H9 (cell line): ENCODE measurements around the gene KCNMB1. TPM values are rescaled to one million over a fixed set of nuclear protein-coding genes. Genes with fewer than 3 reads are reported as not detected.

Experiments used
- DNase-seq: peaks from one replicate; pipeline ENCODE4 v3.0.0-alpha.2; 2017
- H2AFZ ChIP-seq: one replicate; pipeline ENCODE4 v1.6.1; 2013; ENCODE audit warnings: mild to moderate bottlenecking, low read length, control low read depth, moderate library complexity
- H2AK5ac ChIP-seq: 2 replicates; pipeline ENCODE4 v1.6.1; 2013; ENCODE audit warnings: low read length, control low read depth, mixed read lengths; ENCODE audit not compliant: insufficient read length
- H2BK120ac ChIP-seq: one replicate; pipeline ENCODE4 v1.6.1; 2013; ENCODE audit warnings: low read depth, mild to moderate bottlenecking, low read length, control low read depth, inconsistent platforms; ENCODE audit not compliant: poor library complexity, severe bottlenecking
- H2BK12ac ChIP-seq: 2 replicates; pipeline ENCODE4 v1.6.1; 2013; ENCODE audit warnings: low read length, control low read depth, mixed read lengths, low read depth; ENCODE audit not compliant: insufficient read length
- H2BK15ac ChIP-seq: 2 replicates; pipeline ENCODE4 v1.6.1; 2013; ENCODE audit warnings: low read depth, low read length, control low read depth
- H2BK20ac ChIP-seq: one replicate; pipeline ENCODE4 v1.6.1; 2013; ENCODE audit warnings: low read depth, mild to moderate bottlenecking, low read length, control low read depth, inconsistent platforms; ENCODE audit not compliant: poor library complexity, severe bottlenecking
- H2BK5ac ChIP-seq: 2 replicates; pipeline ENCODE4 v1.6.1; 2013; ENCODE audit warnings: low read length, control low read depth, mixed read lengths; ENCODE audit not compliant: insufficient read length
- H3K14ac ChIP-seq: 2 replicates; pipeline ENCODE4 v1.6.1; 2013; ENCODE audit warnings: low read length, control low read depth; ENCODE audit not compliant: insufficient read depth
- H3K18ac ChIP-seq: 2 replicates; pipeline ENCODE4 v1.6.1; 2013; ENCODE audit warnings: low read depth, mild to moderate bottlenecking, mixed read lengths, low read length, control low read depth; ENCODE audit not compliant: insufficient read length
- H3K23ac ChIP-seq: 2 replicates; pipeline ENCODE4 v1.6.1; 2013; ENCODE audit warnings: low read length, control low read depth, mixed read lengths, low read depth; ENCODE audit not compliant: insufficient read length
- H3K23me2 ChIP-seq: 2 replicates; pipeline ENCODE4 v1.6.1; 2013; ENCODE audit warnings: low read depth, mild to moderate bottlenecking, mixed read lengths, low read length, control low read depth; ENCODE audit not compliant: insufficient read length, poor library complexity, severe bottlenecking
- H3K27ac ChIP-seq: 2 replicates; pipeline ENCODE4 v1.5.1; 2013; ENCODE audit warnings: low read length, control low read depth, mixed read lengths, low read depth; ENCODE audit not compliant: insufficient read length
- H3K27me3 ChIP-seq: 2 replicates; pipeline ENCODE4 v1.6.1; 2013; ENCODE audit warnings: low read length, control low read depth, inconsistent platforms; ENCODE audit not compliant: insufficient read depth
- H3K4ac ChIP-seq: 2 replicates; pipeline ENCODE4 v1.6.1; 2013; ENCODE audit warnings: low read depth, mild to moderate bottlenecking, control low read depth, inconsistent platforms, low read length, moderate library complexity
- H3K4me1 ChIP-seq: 2 replicates; pipeline ENCODE4 v1.6.1; 2013; ENCODE audit warnings: low read length, control low read depth, inconsistent platforms; ENCODE audit not compliant: insufficient read depth
- H3K4me2 ChIP-seq: 2 replicates; pipeline ENCODE4 v1.6.1; 2013; ENCODE audit warnings: low read length, control low read depth, mixed read lengths; ENCODE audit not compliant: insufficient read length, insufficient read depth
- H3K56ac ChIP-seq: 2 replicates; pipeline ENCODE4 v1.6.1; 2013; ENCODE audit warnings: low read depth, mild to moderate bottlenecking, mixed read lengths, low read length, control low read depth; ENCODE audit not compliant: insufficient read length
- H3K79me1 ChIP-seq: 2 replicates; pipeline ENCODE4 v1.6.1; 2013; ENCODE audit warnings: low read depth, mild to moderate bottlenecking, moderate library complexity, low read length, control low read depth, inconsistent platforms; ENCODE audit not compliant: insufficient read depth, poor library complexity, severe bottlenecking
- H3K79me2 ChIP-seq: 2 replicates; pipeline ENCODE4 v1.6.1; 2013; ENCODE audit warnings: low read length, control low read depth, inconsistent platforms; ENCODE audit not compliant: insufficient read depth
- H3K9ac ChIP-seq: 2 replicates; pipeline ENCODE4 v1.6.1; 2013; ENCODE audit warnings: low read length, control low read depth, mixed read lengths; ENCODE audit not compliant: insufficient read length; ENCODE audit errors: extremely low read depth
- H3K9me3 ChIP-seq: one replicate; pipeline ENCODE4 v1.6.1; 2013; ENCODE audit warnings: low read depth, low read length, inconsistent platforms; ENCODE audit not compliant: control insufficient read depth
- H3T11ph ChIP-seq: one replicate; pipeline ENCODE4 v1.6.1; 2013; ENCODE audit warnings: mild to moderate bottlenecking, low read length, control low read depth, inconsistent platforms
- H4K20me1 ChIP-seq: one replicate; pipeline ENCODE4 v1.6.1; 2013; ENCODE audit not compliant: control insufficient read depth, insufficient read length, insufficient read depth
- H4K5ac ChIP-seq: 2 replicates; pipeline ENCODE4 v1.6.1; 2013; ENCODE audit warnings: low read depth, mild to moderate bottlenecking, mixed read lengths, low read length, control low read depth; ENCODE audit not compliant: insufficient read length
- H4K8ac ChIP-seq: replicated peaks from 2 replicates; pipeline ENCODE4 v1.6.1; 2013; ENCODE audit warnings: low read length, control low read depth, mixed read lengths, low read depth; ENCODE audit not compliant: insufficient read length
- H4K91ac ChIP-seq: 2 replicates; pipeline ENCODE4 v1.6.1; 2013; ENCODE audit warnings: low read depth, mild to moderate bottlenecking, moderate library complexity, mixed read lengths, low read length, control low read depth; ENCODE audit not compliant: insufficient read length
- H3K27ac Mint-ChIP-seq, 3 experiments: 2 replicates in 2 of 3; 3 replicates in 1 of 3; pipeline ENCODE4 v1.8.0; 2020 to 2021; ENCODE audit warnings: mixed read lengths in 3 of 3, mild to moderate bottlenecking in 1 of 3, moderate library complexity in 1 of 3
- H3K27me3 Mint-ChIP-seq: 2 replicates; pipeline ENCODE4 v1.8.0; 2021; ENCODE audit warnings: low read depth, mild to moderate bottlenecking, moderate library complexity, mixed read lengths
- H3K36me3 Mint-ChIP-seq, 3 experiments: 2 replicates in 2 of 3; 3 replicates in 1 of 3; pipeline ENCODE4 v1.8.0; 2020 to 2021; ENCODE audit warnings: low read depth in 3 of 3, mixed read lengths in 3 of 3; ENCODE audit not compliant: insufficient read depth in 1 of 3
- H3K4me1 Mint-ChIP-seq, 2 experiments: 2 replicates each; pipeline ENCODE4 v1.8.0; 2020; ENCODE audit warnings: mixed read lengths in 2 of 2
- H3K4me3 Mint-ChIP-seq, 2 experiments: 2 replicates in 1 of 2; 3 replicates in 1 of 2; pipeline ENCODE4 v1.8.0; 2020 to 2021; ENCODE audit warnings: mild to moderate bottlenecking in 2 of 2, mixed read lengths in 2 of 2, moderate library complexity in 1 of 2
- H3K9me3 Mint-ChIP-seq, 2 experiments: 2 replicates in 1 of 2; 3 replicates in 1 of 2; pipeline ENCODE4 v1.8.0; 2020; ENCODE audit warnings: mild to moderate bottlenecking in 2 of 2, mixed read lengths in 2 of 2, moderate library complexity in 1 of 2
- WGBS: extraction: QIAGEN DNeasy Blood & Tissue Kit; methylation state at CpG from one replicate; pipeline ENCODE4 v1.1.7; 2013; ENCODE audit warnings: missing lambda C conversion rate, low lambda C conversion rate, mixed read lengths; ENCODE audit not compliant: insufficient read length; ENCODE audit errors: extremely low coverage; 5-methylcytosine and 5-hydroxymethylcytosine counted together
- total RNA-seq: library from RNA; stranded (reverse); gene quantifications from 2 replicates; pipeline ENCODE4 v1.2.1, GENCODE V29; 2021
- TF ChIP-seq, protein P1 (sequence below): fragments of 200-600 bp; sonication (generic); conservative IDR thresholded peaks from 3 replicates; pipeline ENCODE4 v1.8.0; 2021; ENCODE audit warnings: antibody characterized with exemption, mild to moderate bottlenecking

The KCNMB1 gene
- total RNA-seq, 1 experiment from 2014 or later: 0.28 TPM

- Mint-ChIP-seq H3K27me3 (peaks cover 2% of the 10 kb centered on the region; the same call in 1 of the 2 replicates), H3K27ac (peak overlapping the region in 1 of 3 experiments; percentile 88; a peak in 1 of 7 replicates), H3K4me3 (no peak overlapping the region), H3K4me1 (peaks cover 55% of the 10 kb centered on the region in 2 experiments), H3K9me3 (peaks cover 0 to 3% of the 10 kb centered on the region in 2 experiments; a peak in 2 of 5 replicates), H3K36me3 (peaks cover 0 to 4% (median 0%) of the 10 kb centered on the region in 3 experiments; a peak in 1 of 7 replicates)
- Histone ChIP-seq H3K9me3 (no peaks in the 10 kb centered on the region), H3K9ac (no peak overlapping the region), H2BK12ac (no peak overlapping the region), H3K27me3 (no peaks in the 10 kb centered on the region), H3K56ac (no peak overlapping the region), H3K4me1 (peaks cover 3% of the 10 kb centered on the region), H3K79me1 (no peaks in the 10 kb centered on the region), H2BK20ac (no peak overlapping the region), H3K4ac (no peak overlapping the region), H2AFZ (no peak overlapping the region), H3K27ac (no peak overlapping the region), H3T11ph (no peak overlapping the region), H3K23me2 (no peaks in the 10 kb centered on the region), H2AK5ac (no peak overlapping the region), H4K20me1 (no peaks in the 10 kb centered on the region), H3K14ac (no peak overlapping the region; the same call in 1 of the 2 replicates), H4K91ac (no peak overlapping the region), H4K8ac (no peak overlapping the region), H2BK120ac (no peak overlapping the region), H3K79me2 (no peaks in the 10 kb centered on the region), H4K5ac (no peak overlapping the region), H3K23ac (no peak overlapping the region), H3K18ac (no peak overlapping the region), H3K4me2 (no peak overlapping the region), H2BK15ac (no peak overlapping the region), H2BK5ac (no peak overlapping the region)
- DNase-seq: no peak
- TF ChIP-seq, protein P1, sequence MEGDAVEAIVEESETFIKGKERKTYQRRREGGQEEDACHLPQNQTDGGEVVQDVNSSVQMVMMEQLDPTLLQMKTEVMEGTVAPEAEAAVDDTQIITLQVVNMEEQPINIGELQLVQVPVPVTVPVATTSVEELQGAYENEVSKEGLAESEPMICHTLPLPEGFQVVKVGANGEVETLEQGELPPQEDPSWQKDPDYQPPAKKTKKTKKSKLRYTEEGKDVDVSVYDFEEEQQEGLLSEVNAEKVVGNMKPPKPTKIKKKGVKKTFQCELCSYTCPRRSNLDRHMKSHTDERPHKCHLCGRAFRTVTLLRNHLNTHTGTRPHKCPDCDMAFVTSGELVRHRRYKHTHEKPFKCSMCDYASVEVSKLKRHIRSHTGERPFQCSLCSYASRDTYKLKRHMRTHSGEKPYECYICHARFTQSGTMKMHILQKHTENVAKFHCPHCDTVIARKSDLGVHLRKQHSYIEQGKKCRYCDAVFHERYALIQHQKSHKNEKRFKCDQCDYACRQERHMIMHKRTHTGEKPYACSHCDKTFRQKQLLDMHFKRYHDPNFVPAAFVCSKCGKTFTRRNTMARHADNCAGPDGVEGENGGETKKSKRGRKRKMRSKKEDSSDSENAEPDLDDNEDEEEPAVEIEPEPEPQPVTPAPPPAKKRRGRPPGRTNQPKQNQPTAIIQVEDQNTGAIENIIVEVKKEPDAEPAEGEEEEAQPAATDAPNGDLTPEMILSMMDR: no peak
- no CpG with 5 or more reads among the region's 7 CpGs for WGBS
Measured at GRCh38 chr5:170408877-170409660, 19.9 kb upstream of the KCNMB1 start.
